Hepatocyte (in vitro differentiated cells): ENCODE results near the gene P4HTM. TPM values are rescaled to one million over a fixed set of nuclear protein-coding genes. Genes with fewer than 3 reads are reported as not detected.

Experiments used
- DNase-seq: peaks from one replicate; pipeline ENCODE4 v3.0.0-alpha.2; 2016; ENCODE audit warnings: low spot score
- H2AFZ ChIP-seq: fragments of 200-600 bp; sonication (generic); 2 replicates; pipeline ENCODE4 v1.6.0; 2016; ENCODE audit warnings: antibody characterized with exemption, mild to moderate bottlenecking
- H3K27ac ChIP-seq: fragments of 200-600 bp; sonication (generic); 2 replicates; pipeline ENCODE4 v1.5.1; 2016; ENCODE audit warnings: mild to moderate bottlenecking
- H3K27me3 ChIP-seq: fragments of 200-600 bp; sonication (generic); 2 replicates; pipeline ENCODE4 v1.6.1; 2016
- H3K36me3 ChIP-seq: fragments of 200-600 bp; sonication (generic); replicated peaks from 2 replicates; pipeline ENCODE4 v1.5.1; 2016; ENCODE audit warnings: low read depth; ENCODE audit not compliant: insufficient read depth
- H3K4me1 ChIP-seq: fragments of 200-600 bp; sonication (generic); 2 replicates; pipeline ENCODE4 v1.5.1; 2016; ENCODE audit warnings: mild to moderate bottlenecking, moderate library complexity; ENCODE audit not compliant: insufficient read depth
- H3K4me2 ChIP-seq: fragments of 200-600 bp; sonication (generic); 2 replicates; pipeline ENCODE4 v1.6.0; 2016
- H3K4me3 ChIP-seq: fragments of 200-600 bp; sonication (generic); 2 replicates; pipeline ENCODE4 v1.5.1; 2016; ENCODE audit warnings: mild to moderate bottlenecking
- H3K79me2 ChIP-seq: fragments of 200-600 bp; sonication (generic); 2 replicates; pipeline ENCODE4 v1.6.0; 2017; ENCODE audit warnings: mild to moderate bottlenecking
- H3K9me2 ChIP-seq: fragments of 200-600 bp; sonication (generic); replicated peaks from 2 replicates; pipeline ENCODE4 v1.6.0; 2017; ENCODE audit warnings: mild to moderate bottlenecking; ENCODE audit not compliant: insufficient read depth
- H3K9me3 ChIP-seq: fragments of 200-600 bp; sonication (generic); 2 replicates; pipeline ENCODE4 v1.5.1; 2016; ENCODE audit warnings: low read depth, mild to moderate bottlenecking
- H4K20me1 ChIP-seq: fragments of 200-600 bp; sonication (generic); 2 replicates; pipeline ENCODE4 v1.6.0; 2016; ENCODE audit warnings: mild to moderate bottlenecking; ENCODE audit not compliant: insufficient read depth, poor library complexity, severe bottlenecking
- EZH2 ChIP-seq: fragments of 200-600 bp; sonication (generic); IDR thresholded peaks from 2 replicates; pipeline ENCODE4 v1.6.1; 2016; ENCODE audit warnings: antibody characterized with exemption, mild to moderate bottlenecking, borderline replicate concordance
- EZH2phosphoT487 ChIP-seq: fragments of 200-600 bp; sonication (generic); IDR thresholded peaks from one replicate; pipeline ENCODE4 v1.6.1; 2018; ENCODE audit warnings: antibody characterized with exemption, mild to moderate bottlenecking, low read depth, moderate library complexity; ENCODE audit not compliant: unreplicated experiment, severe bottlenecking
- WGBS: methylation state at CpG from one replicate; pipeline ENCODE4 v1.1.6; 2016; ENCODE audit warnings: low lambda C conversion rate; ENCODE audit errors: missing lambda C conversion rate; 5-methylcytosine and 5-hydroxymethylcytosine counted together
- polyA plus RNA-seq: library from polyadenylated mRNA; unstranded; fragments of >200 nt; fragmentation: Nextera tagmentation; extraction: Ambion mirVana; gene quantifications from 2 replicates; pipeline ENCODE4 v1.2.1, GENCODE V29; 2016
- total RNA-seq: library from RNA; depleted of rRNA; stranded (reverse); fragments of >200 nt; gene quantifications from 2 replicates; pipeline ENCODE4 v1.2.3, GENCODE V29; 2014
- TF ChIP-seq, protein P1 (sequence below): fragments of 200-600 bp; sonication (generic); IDR thresholded peaks from 2 replicates; pipeline ENCODE4 v1.5.1; 2016; ENCODE audit warnings: antibody characterized with exemption, mild to moderate bottlenecking; ENCODE audit not compliant: poor library complexity

P4HTM gene
- total and polyA plus RNA-seq, 2 experiments from 2014 or later = 42.5 to 85.3 TPM

DNA sequence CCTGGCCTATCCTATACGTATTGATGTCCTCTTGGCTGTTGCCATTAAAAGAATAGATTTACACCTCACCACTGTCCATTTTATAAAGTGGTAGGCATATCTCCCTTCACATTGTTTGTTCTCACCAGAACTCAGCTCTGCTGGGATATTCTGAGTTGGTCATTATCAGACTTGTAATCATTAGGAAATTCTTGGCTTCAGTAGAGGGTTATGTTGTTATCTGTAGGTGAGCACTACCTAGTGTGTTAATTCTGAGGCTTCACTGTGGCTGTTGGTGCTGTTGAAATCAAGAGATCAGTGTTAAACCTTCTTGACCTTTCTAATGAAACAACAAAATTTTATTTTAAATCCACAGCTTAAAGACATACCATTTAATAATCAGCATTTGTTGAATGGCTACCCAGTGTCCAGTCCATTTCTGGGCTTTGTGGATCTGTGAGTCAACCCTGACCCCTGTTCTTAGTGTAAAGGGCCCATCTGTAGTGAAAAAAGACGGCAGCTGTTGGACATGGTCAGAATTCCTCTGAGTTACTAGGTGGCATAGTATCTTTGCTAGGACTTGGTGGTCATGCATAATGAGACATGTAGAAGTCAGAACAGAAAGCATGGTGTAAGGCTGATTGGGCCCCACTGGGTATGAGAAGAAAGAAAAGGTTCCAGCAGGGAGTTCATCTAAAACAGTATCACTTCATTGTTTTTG, 32.9 kb upstream of the P4HTM start:
- Histone ChIP-seq H3K4me1 (no peaks in the 10 kb centered on the region), H3K79me2 (peaks cover 54% of the 10 kb centered on the region), H3K9me2 (no peaks in the 10 kb centered on the region), H3K27me3 (no peaks in the 10 kb centered on the region), H3K27ac (no peak overlapping the region), H3K36me3 (no peaks in the 10 kb centered on the region), H4K20me1 (no peaks in the 10 kb centered on the region), H3K4me2 (no peak overlapping the region), H2AFZ (no peak overlapping the region), H3K4me3 (no peak overlapping the region), H3K9me3 (no peaks in the 10 kb centered on the region)
- WGBS = 91% methylated on average over 2 of the region's 2 CpGs
- TF ChIP-seq, protein P1, sequence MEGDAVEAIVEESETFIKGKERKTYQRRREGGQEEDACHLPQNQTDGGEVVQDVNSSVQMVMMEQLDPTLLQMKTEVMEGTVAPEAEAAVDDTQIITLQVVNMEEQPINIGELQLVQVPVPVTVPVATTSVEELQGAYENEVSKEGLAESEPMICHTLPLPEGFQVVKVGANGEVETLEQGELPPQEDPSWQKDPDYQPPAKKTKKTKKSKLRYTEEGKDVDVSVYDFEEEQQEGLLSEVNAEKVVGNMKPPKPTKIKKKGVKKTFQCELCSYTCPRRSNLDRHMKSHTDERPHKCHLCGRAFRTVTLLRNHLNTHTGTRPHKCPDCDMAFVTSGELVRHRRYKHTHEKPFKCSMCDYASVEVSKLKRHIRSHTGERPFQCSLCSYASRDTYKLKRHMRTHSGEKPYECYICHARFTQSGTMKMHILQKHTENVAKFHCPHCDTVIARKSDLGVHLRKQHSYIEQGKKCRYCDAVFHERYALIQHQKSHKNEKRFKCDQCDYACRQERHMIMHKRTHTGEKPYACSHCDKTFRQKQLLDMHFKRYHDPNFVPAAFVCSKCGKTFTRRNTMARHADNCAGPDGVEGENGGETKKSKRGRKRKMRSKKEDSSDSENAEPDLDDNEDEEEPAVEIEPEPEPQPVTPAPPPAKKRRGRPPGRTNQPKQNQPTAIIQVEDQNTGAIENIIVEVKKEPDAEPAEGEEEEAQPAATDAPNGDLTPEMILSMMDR = no peak
- TF ChIP-seq EZH2 = no peak
- no peak for DNase-seq

DNA sequence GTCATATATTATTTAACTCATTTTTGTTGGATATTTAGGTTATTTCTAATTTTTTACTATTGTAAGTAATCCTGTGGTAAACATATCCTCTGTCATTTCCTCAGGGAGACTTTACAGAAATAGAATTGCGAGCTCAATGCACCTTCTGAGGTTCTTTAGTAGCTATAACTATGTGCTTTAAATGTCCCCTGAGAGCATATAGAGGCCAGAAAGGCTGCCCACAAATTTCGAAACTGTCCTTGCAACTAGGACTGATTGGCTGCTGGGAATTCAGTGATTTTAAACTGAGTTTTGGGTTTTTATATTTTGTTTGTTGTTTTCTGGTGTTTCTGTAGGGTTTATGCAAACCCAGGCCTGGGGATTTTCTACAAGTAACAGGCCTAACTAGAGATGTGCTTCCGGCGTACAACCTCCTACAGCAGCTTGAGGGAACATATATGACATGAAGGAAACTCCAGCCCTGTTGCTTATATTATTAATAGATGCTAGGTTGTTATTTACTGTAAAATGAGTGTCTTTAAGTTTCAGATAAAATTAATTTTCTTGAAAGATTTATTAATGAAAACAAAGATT, 29.1 kb upstream of the P4HTM start:
- Histone ChIP-seq H4K20me1 (no peaks in the 10 kb centered on the region), H3K4me3 (no peak overlapping the region), H3K27ac (no peak overlapping the region), H3K79me2 (peaks cover 21% of the 10 kb centered on the region), H3K4me2 (no peak overlapping the region), H3K9me3 (no peaks in the 10 kb centered on the region), H3K27me3 (no peaks in the 10 kb centered on the region), H3K4me1 (no peaks in the 10 kb centered on the region), H3K9me2 (no peaks in the 10 kb centered on the region), H3K36me3 (no peaks in the 10 kb centered on the region), H2AFZ (no peak overlapping the region)
- TF ChIP-seq EZH2phosphoT487 = no peak
- TF ChIP-seq, protein P1 = no peak
- TF ChIP-seq EZH2 = no peak
- WGBS = 84% methylated on average over 4 of the region's 4 CpGs
- no peak for DNase-seq

DNA sequence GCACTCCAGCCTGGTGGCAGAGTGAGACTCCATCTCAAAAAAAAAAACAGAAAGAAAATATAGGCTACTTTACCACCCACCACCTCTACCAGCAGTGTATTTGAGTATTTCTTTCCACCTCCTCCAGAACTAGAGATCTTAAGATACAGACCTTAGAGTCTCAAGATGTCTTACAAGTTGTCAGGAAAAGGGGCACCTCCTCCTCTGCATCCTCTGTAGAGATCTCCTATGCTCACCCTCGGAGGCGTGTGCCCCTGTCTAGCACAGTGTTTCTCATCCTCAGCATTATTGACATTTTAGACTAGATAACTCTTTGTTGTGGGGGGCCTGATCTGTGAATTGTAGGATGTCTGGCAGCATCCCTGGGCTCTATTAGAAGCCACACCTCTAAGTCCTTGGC, 27.7 kb upstream of the P4HTM start:
- Histone ChIP-seq H3K27me3 (no peaks in the 10 kb centered on the region), H3K36me3 (no peaks in the 10 kb centered on the region), H4K20me1 (no peaks in the 10 kb centered on the region), H3K27ac (no peak overlapping the region), H3K9me2 (no peaks in the 10 kb centered on the region), H3K9me3 (no peaks in the 10 kb centered on the region), H3K4me2 (no peak overlapping the region), H2AFZ (no peak overlapping the region), H3K79me2 (peaks cover 16% of the 10 kb centered on the region), H3K4me3 (no peak overlapping the region), H3K4me1 (no peaks in the 10 kb centered on the region)
- DNase-seq = no peak
- TF ChIP-seq EZH2phosphoT487 (no peak), EZH2 (no peak)
- TF ChIP-seq, protein P1 = no peak
- WGBS = 89% methylated on average over 2 of the region's 2 CpGs
